MM.1S (cell line): Measurements from ENCODE around the gene ANKMY2.

ENCODE experiments used
- DNase-seq: peaks from one replicate; pipeline ENCODE4 v3.0.0-alpha.2; 2015
- H2AFZ ChIP-seq: fragments of 300-600 bp; sonication (generic); 2 replicates; pipeline ENCODE4 v1.6.0; 2016; ENCODE audit warnings: antibody characterized with exemption, low read length
- H3F3A ChIP-seq: fragments of 300-600 bp; sonication (generic); 2 replicates; pipeline ENCODE4 v1.6.1; 2016; ENCODE audit warnings: mild to moderate bottlenecking, antibody characterized with exemption, low read length, moderate library complexity, mixed read lengths; ENCODE audit not compliant: insufficient read depth
- H3K27ac ChIP-seq: fragments of 300-600 bp; sonication (generic); 2 replicates; pipeline ENCODE4 v1.5.1; 2016; ENCODE audit warnings: mild to moderate bottlenecking, low read length
- H3K27me3 ChIP-seq: fragments of 300-600 bp; sonication (generic); replicated peaks from 2 replicates; pipeline ENCODE4 v1.6.0; 2016; ENCODE audit warnings: low read length; ENCODE audit not compliant: insufficient read depth
- H3K36me3 ChIP-seq: fragments of 300-600 bp; sonication (generic); replicated peaks from 2 replicates; pipeline ENCODE4 v1.6.1; 2016; ENCODE audit warnings: mild to moderate bottlenecking, low read length, mixed read lengths; ENCODE audit not compliant: insufficient read depth
- H3K4me1 ChIP-seq: fragments of 300-600 bp; sonication (generic); 2 replicates; pipeline ENCODE4 v1.6.1; 2016; ENCODE audit warnings: low read length, mixed read lengths
- H3K4me2 ChIP-seq: fragments of 300-600 bp; sonication (generic); 2 replicates; pipeline ENCODE4 v1.6.0; 2016; ENCODE audit warnings: low read depth, low read length
- H3K4me3 ChIP-seq: fragments of 300-600 bp; sonication (generic); 2 replicates; pipeline ENCODE4 v1.5.1; 2016; ENCODE audit warnings: low read length, mixed read lengths
- H3K79me2 ChIP-seq: fragments of 300-600 bp; sonication (generic); 2 replicates; pipeline ENCODE4 v1.6.1; 2016; ENCODE audit warnings: mixed run types, low read length, mixed read lengths
- H3K9ac ChIP-seq: fragments of 300-600 bp; sonication (generic); 2 replicates; pipeline ENCODE4 v1.6.1; 2016; ENCODE audit warnings: low read length, mixed read lengths
- H3K9me2 ChIP-seq: fragments of 300-600 bp; sonication (generic); replicated peaks from 2 replicates; pipeline ENCODE4 v1.6.1; 2016; ENCODE audit warnings: mild to moderate bottlenecking, low read length, mixed read lengths; ENCODE audit not compliant: insufficient read depth
- H3K9me3 ChIP-seq: fragments of 300-600 bp; sonication (generic); replicated peaks from 2 replicates; pipeline ENCODE4 v1.6.1; 2016; ENCODE audit warnings: mild to moderate bottlenecking, low read length, mixed read lengths; ENCODE audit not compliant: insufficient read depth
- H4K20me1 ChIP-seq: fragments of 300-600 bp; sonication (generic); 2 replicates; pipeline ENCODE4 v1.6.1; 2016; ENCODE audit warnings: mild to moderate bottlenecking, low read length, moderate library complexity, mixed read lengths; ENCODE audit not compliant: insufficient read depth
- CTCF ChIP-seq: fragments of 300-600 bp; sonication (generic); IDR thresholded peaks from 2 replicates; pipeline ENCODE4 v1.5.1; 2016; ENCODE audit warnings: antibody characterized with exemption, low read length, mixed read lengths
- EZH2 ChIP-seq: fragments of 300-600 bp; sonication (generic); optimal IDR thresholded peaks from 2 replicates; pipeline ENCODE3; 2017; ENCODE audit warnings: low read depth, mild to moderate bottlenecking, antibody characterized with exemption, low read length, mixed read lengths
- EZH2phosphoT487 ChIP-seq: fragments of 300-600 bp; sonication (generic); IDR thresholded peaks from 2 replicates; pipeline ENCODE4 v1.6.1; 2018; ENCODE audit warnings: antibody characterized with exemption, low read length

ANKMY2 gene

DNA sequence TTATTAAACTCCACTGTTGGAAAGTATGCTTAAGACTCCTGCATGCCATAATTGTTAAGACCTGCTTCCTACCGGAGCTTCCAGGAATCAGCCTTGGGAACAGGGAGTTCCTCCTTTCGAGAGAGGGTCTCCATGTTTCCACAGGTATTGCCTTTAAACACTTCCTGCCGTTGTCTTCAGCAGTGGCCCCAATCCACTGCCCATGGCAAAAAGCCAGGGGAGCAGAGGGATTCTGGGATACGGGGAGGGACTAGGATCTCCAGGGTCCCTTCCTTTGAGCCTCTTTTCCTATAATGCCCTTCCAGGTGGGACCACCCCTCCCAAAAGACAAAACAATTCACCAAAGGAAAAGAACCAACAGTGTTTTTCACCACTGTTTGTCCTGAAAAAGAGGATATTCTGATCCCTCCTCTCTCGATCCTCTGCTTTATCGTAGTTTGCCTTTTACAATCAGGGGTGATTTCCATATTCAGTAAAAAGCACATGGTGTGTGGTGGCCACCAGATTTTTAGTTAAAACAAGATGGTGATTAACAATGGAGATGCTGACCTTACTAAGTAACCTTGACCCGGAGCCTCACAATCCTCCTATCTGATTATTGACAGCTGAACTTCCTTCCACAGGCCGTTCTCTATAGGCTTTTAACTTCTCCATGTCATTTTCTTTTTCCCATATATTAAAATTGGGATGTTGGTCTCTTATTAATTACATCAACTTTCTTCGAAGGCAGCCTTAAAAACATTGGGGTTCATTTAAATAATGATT, 82.9 kb downstream of the ANKMY2 start:
- Histone ChIP-seq H4K20me1 (no peaks in the 10 kb centered on the region), H3K36me3 (no peaks in the 10 kb centered on the region), H3K9me3 (no peaks in the 10 kb centered on the region), H3K27me3 (no peaks in the 10 kb centered on the region), H3K4me2 (no peak overlapping the region), H3K9me2 (no peaks in the 10 kb centered on the region), H3K9ac (no peak overlapping the region), H3F3A (no peaks in the 10 kb centered on the region), H3K4me3 (no peak overlapping the region), H2AFZ (no peak overlapping the region), H3K79me2 (no peaks in the 10 kb centered on the region), H3K27ac (no peak overlapping the region), H3K4me1 (no peaks in the 10 kb centered on the region)
- no peak for DNase-seq
- no peak for TF ChIP-seq EZH2
- TF ChIP-seq EZH2phosphoT487: no peak
- no peak for TF ChIP-seq CTCF

DNA sequence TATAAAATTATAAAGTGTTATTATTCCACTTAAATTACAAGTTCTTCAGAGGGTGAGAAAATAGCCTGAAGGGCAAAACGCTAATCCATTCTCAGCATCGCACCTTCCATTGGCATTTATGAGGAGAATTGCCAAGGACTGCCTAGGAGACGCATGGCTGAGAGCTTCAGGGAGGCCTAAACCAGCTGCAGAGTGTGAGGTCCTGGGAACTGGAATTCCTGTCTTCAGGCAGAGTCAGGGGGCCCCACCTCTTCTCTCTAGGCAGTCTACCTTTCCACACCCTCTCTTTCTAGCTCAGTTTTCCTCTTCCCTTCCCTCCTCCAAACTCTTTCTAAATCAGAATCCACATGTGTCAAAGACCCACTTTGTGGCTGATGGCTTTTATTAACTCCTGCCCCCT, 83.6 kb downstream of the ANKMY2 start:
- Histone ChIP-seq H3K36me3 (no peaks in the 10 kb centered on the region), H3K9me3 (no peaks in the 10 kb centered on the region), H3K27ac (no peak overlapping the region), H3K4me1 (no peaks in the 10 kb centered on the region), H3K9me2 (no peaks in the 10 kb centered on the region), H3K9ac (no peak overlapping the region), H2AFZ (no peak overlapping the region), H4K20me1 (no peaks in the 10 kb centered on the region), H3K27me3 (no peaks in the 10 kb centered on the region), H3F3A (no peaks in the 10 kb centered on the region), H3K4me3 (no peak overlapping the region), H3K79me2 (no peaks in the 10 kb centered on the region), H3K4me2 (no peak overlapping the region)
- no peak for DNase-seq
- no peak for TF ChIP-seq CTCF

DNA sequence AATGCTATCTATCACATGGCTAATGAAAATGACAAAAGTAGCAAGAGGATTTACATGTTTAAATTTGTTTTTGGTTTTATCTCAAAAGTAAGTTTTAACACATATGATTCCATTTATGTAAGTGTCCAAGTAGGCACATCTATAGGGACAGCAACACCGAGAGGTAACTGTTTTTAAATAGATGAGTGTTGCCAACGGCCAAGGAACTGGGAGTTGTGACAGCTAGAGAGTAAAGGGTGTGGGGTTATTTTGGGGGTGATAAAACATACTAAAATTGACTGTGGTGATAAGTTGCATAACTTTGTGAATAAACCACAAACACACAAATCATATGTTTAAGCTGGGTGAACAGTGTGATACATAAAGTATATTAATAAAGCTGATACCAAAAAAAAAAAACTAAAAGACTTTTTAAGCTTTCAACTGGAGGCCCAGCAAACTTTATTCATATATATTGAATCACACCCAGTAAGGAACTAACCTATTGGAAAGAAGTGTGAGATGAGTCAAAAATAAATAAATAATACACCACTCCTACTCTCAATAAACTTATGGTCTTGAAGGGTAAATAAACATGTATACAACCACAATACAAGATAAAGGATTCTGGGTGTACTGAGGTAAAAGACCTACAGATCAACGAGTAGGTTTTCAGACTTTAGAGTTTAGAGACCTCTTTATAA, 85.9 kb downstream of the ANKMY2 start:
- H3K9ac ChIP-seq: no peak overlapping the region
- H3K9me2 ChIP-seq: no peaks in the 10 kb centered on the region
- no peaks in the 10 kb centered on the region for H3K36me3 ChIP-seq
- no peaks in the 10 kb centered on the region for H3K4me1 ChIP-seq
- H3F3A ChIP-seq: no peaks in the 10 kb centered on the region
- H4K20me1 ChIP-seq: no peaks in the 10 kb centered on the region
- TF ChIP-seq EZH2 (no peak), EZH2phosphoT487 (no peak), CTCF (no peak)
- H3K4me3 ChIP-seq: no peak overlapping the region
- H2AFZ ChIP-seq: no peak overlapping the region
- DNase-seq: no peak
- no peaks in the 10 kb centered on the region for H3K79me2 ChIP-seq
- no peak overlapping the region for H3K4me2 ChIP-seq
- no peak overlapping the region for H3K27ac ChIP-seq
- no peaks in the 10 kb centered on the region for H3K27me3 ChIP-seq
- H3K9me3 ChIP-seq: no peaks in the 10 kb centered on the region
